ENCODE measurements around the gene KAZALD1. TPM values are rescaled to one million over a fixed set of nuclear protein-coding genes. Genes with fewer than 3 reads are reported as not detected.

Gene KAZALD1
- total RNA-seq, 1 donor: 26.4 TPM

GRCh38 chr10:101056365-101057151 lies 5.2 kb upstream of the KAZALD1 start:
- Histone ChIP-seq H3K4me3 (ENCODE audit: insufficient read depth, low read length) (no peak overlapping the region), H3K9me3 (ENCODE audit: low read depth, low read length) (no peaks in the 10 kb centered on the region), H3K4me1 (ENCODE audit: insufficient read depth, low read length) (peaks cover 39% of the 10 kb centered on the region), H3K79me2 (ENCODE audit: insufficient read depth, low read length) (peaks cover 9% of the 10 kb centered on the region), H3K36me3 (ENCODE audit: insufficient read depth, low read length) (peaks cover 4% of the 10 kb centered on the region), H3K4me2 (ENCODE audit: insufficient read depth, low read length) (no peak overlapping the region), H2AFZ (ENCODE audit: low read length) (no peak overlapping the region), H3K27me3 (ENCODE audit: insufficient read depth, low read length) (no peaks in the 10 kb centered on the region), H4K20me1 (ENCODE audit: insufficient read depth, low read length) (no peaks in the 10 kb centered on the region), H3K27ac (ENCODE audit: low read depth, low read length) (no peak overlapping the region)
- TF ChIP-seq, protein P1, sequence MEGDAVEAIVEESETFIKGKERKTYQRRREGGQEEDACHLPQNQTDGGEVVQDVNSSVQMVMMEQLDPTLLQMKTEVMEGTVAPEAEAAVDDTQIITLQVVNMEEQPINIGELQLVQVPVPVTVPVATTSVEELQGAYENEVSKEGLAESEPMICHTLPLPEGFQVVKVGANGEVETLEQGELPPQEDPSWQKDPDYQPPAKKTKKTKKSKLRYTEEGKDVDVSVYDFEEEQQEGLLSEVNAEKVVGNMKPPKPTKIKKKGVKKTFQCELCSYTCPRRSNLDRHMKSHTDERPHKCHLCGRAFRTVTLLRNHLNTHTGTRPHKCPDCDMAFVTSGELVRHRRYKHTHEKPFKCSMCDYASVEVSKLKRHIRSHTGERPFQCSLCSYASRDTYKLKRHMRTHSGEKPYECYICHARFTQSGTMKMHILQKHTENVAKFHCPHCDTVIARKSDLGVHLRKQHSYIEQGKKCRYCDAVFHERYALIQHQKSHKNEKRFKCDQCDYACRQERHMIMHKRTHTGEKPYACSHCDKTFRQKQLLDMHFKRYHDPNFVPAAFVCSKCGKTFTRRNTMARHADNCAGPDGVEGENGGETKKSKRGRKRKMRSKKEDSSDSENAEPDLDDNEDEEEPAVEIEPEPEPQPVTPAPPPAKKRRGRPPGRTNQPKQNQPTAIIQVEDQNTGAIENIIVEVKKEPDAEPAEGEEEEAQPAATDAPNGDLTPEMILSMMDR (IDR thresholded peaks at IDR 0.05; ENCODE audit: extremely low read depth, low read depth, low read length): no peak
- no peak for DNase-seq (ENCODE audit: insufficient read length, low spot score, missing footprints)

GRCh38 chr10:101060036-101060950 lies 1.5 kb upstream of the KAZALD1 start:
- H3K9me3 ChIP-seq (ENCODE audit: low read depth, low read length): no peaks in the 10 kb centered on the region
- peak; percentile 98 for DNase-seq (ENCODE audit: insufficient read length, low spot score, missing footprints)

GRCh38 chr10:101060951-101061623 lies 702 bp upstream of the KAZALD1 start:
- TF ChIP-seq, protein P1 (IDR thresholded peaks at IDR 0.05; ENCODE audit: extremely low read depth, low read depth, low read length): no peak
- no peaks in the 10 kb centered on the region for H4K20me1 ChIP-seq (ENCODE audit: insufficient read depth, low read length)
- H3K4me2 ChIP-seq (ENCODE audit: insufficient read depth, low read length): peak overlapping the region; percentile 98
- H3K79me2 ChIP-seq (ENCODE audit: insufficient read depth, low read length): peaks cover 15% of the 10 kb centered on the region
- DNase-seq (ENCODE audit: insufficient read length, low spot score, missing footprints): peak; percentile 99
- H3K4me1 ChIP-seq (ENCODE audit: insufficient read depth, low read length): peaks cover 36% of the 10 kb centered on the region
- peak overlapping the region; percentile 85 for H3K4me3 ChIP-seq (ENCODE audit: insufficient read depth, low read length)
- no peaks in the 10 kb centered on the region for H3K27me3 ChIP-seq (ENCODE audit: insufficient read depth, low read length)
- peak overlapping the region; percentile 91 for H2AFZ ChIP-seq (ENCODE audit: low read length)
- H3K9me3 ChIP-seq (ENCODE audit: low read depth, low read length): no peaks in the 10 kb centered on the region
- peaks cover 2% of the 10 kb centered on the region for H3K36me3 ChIP-seq (ENCODE audit: insufficient read depth, low read length)
- H3K27ac ChIP-seq (ENCODE audit: low read depth, low read length): peak overlapping the region; percentile 92

More at GRCh38 chr10:101060036-101060950, 1.5 kb upstream of the KAZALD1 start:
- Histone ChIP-seq H3K27ac (ENCODE audit: low read depth, low read length) (peak overlapping the region; percentile 92), H3K36me3 (ENCODE audit: insufficient read depth, low read length) (peaks cover 5% of the 10 kb centered on the region), H3K4me1 (ENCODE audit: insufficient read depth, low read length) (peaks cover 31% of the 10 kb centered on the region), H2AFZ (ENCODE audit: low read length) (peak overlapping the region; percentile 91), H3K79me2 (ENCODE audit: insufficient read depth, low read length) (peaks cover 17% of the 10 kb centered on the region), H3K4me2 (ENCODE audit: insufficient read depth, low read length) (peak overlapping the region; percentile 98), H3K4me3 (ENCODE audit: insufficient read depth, low read length) (peak overlapping the region; percentile 85), H3K27me3 (ENCODE audit: insufficient read depth, low read length) (no peaks in the 10 kb centered on the region), H4K20me1 (ENCODE audit: insufficient read depth, low read length) (no peaks in the 10 kb centered on the region)
- TF ChIP-seq, protein P1 (IDR thresholded peaks at IDR 0.05; ENCODE audit: extremely low read depth, low read depth, low read length): peak; percentile 97

Data from osteoblast (primary cell).